ENCODE data around the gene EPB41. TPM values are rescaled to one million over a fixed set of nuclear protein-coding genes. Genes with fewer than 3 reads are reported as not detected.

The EPB41 gene
- total RNA-seq, 3 donors from 2014 or later (not counting 1 experiment from before 2014, with no cell fraction given): 151 to 196 (median 172) TPM

GRCh38 chr1:29159773-29160172 lies 245.4 kb downstream of the EPB41 start:
- Mint-ChIP-seq H3K4me1 (peaks cover 41 to 44% of the 10 kb centered on the region in 2 donors), H3K36me3 (peaks cover 4% of the 10 kb centered on the region), H3K27ac (no peak overlapping the region), H3K9me3 (no peaks in the 10 kb centered on the region), H3K4me3 (no peak overlapping the region), H3K27me3 (ENCODE audit: low read depth in 2 of 2) (no peaks in the 10 kb centered on the region)
- TF ChIP-seq, protein P1, sequence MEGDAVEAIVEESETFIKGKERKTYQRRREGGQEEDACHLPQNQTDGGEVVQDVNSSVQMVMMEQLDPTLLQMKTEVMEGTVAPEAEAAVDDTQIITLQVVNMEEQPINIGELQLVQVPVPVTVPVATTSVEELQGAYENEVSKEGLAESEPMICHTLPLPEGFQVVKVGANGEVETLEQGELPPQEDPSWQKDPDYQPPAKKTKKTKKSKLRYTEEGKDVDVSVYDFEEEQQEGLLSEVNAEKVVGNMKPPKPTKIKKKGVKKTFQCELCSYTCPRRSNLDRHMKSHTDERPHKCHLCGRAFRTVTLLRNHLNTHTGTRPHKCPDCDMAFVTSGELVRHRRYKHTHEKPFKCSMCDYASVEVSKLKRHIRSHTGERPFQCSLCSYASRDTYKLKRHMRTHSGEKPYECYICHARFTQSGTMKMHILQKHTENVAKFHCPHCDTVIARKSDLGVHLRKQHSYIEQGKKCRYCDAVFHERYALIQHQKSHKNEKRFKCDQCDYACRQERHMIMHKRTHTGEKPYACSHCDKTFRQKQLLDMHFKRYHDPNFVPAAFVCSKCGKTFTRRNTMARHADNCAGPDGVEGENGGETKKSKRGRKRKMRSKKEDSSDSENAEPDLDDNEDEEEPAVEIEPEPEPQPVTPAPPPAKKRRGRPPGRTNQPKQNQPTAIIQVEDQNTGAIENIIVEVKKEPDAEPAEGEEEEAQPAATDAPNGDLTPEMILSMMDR (IDR thresholded peaks at IDR 0.05): no peak
- WGBS (ENCODE audit: insufficient coverage): 44% methylated on average over 3 of the region's 3 CpGs
- Histone ChIP-seq H3K27me3 (ENCODE audit: control insufficient read depth, insufficient read depth, low read length) (no peaks in the 10 kb centered on the region), H3K27ac (ENCODE audit: low read length) (no peak overlapping the region), H3K4me3 (ENCODE audit: low read length) (no peak overlapping the region), H3K9me3 (ENCODE audit: control insufficient read depth, insufficient read depth, low read length) (no peaks in the 10 kb centered on the region), H3K36me3 (ENCODE audit: control insufficient read depth, insufficient read depth, low read length) (peaks cover 57% of the 10 kb centered on the region), H3K4me1 (ENCODE audit: control insufficient read depth, insufficient read depth, low read length) (peaks cover 7% of the 10 kb centered on the region)
- intact Hi-C loops (cut with micrococcal nuclease): no loop called here
- DNase-seq (no peak), ATAC-seq (no peak)

DNA sequence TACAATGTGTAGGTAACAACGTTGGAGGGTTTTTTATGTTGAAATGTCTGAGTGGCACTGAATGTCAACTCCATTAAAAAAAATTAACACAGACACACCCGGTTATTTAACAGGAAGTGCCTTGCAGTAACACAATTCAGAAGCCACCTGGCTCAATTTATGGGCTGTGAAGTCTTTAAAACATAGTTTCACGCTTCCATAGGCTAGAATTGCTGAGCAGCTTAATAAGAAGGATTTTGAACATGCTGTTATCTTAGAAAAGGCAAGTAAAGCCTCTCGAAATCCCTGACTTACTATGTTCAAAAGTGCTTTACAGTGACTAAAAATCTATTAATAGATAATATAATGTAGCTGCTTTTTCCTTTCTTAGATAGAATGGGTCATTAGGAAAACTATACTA lies 247.7 kb downstream of the EPB41 start:
- Histone ChIP-seq H3K36me3 (ENCODE audit: control insufficient read depth, insufficient read depth, low read length) (peaks cover 61% of the 10 kb centered on the region), H3K4me1 (ENCODE audit: control insufficient read depth, insufficient read depth, low read length) (peaks cover 10% of the 10 kb centered on the region), H3K4me3 (ENCODE audit: low read length) (no peak overlapping the region), H3K9me3 (ENCODE audit: control insufficient read depth, insufficient read depth, low read length) (no peaks in the 10 kb centered on the region), H3K27ac (ENCODE audit: low read length) (no peak overlapping the region), H3K27me3 (ENCODE audit: control insufficient read depth, insufficient read depth, low read length) (no peaks in the 10 kb centered on the region)
- no peaks in the 10 kb centered on the region for H3K27me3 Mint-ChIP-seq (ENCODE audit: low read depth in 2 of 2)
- no peak for DNase-seq
- TF ChIP-seq, protein P1 (IDR thresholded peaks at IDR 0.05): no peak
- H3K4me3 Mint-ChIP-seq: no peak overlapping the region
- 45% methylated on average over 2 of the region's 4 CpGs for WGBS (ENCODE audit: insufficient coverage)
- H3K9me3 Mint-ChIP-seq: no peaks in the 10 kb centered on the region
- H3K27ac Mint-ChIP-seq: peak overlapping the region; percentile 76 to 83
- peaks cover 58 to 64% of the 10 kb centered on the region in 2 donors for H3K4me1 Mint-ChIP-seq
- ATAC-seq: peak; percentile 41 to 57 (median 44)
- peaks cover 9% of the 10 kb centered on the region for H3K36me3 Mint-ChIP-seq
- intact Hi-C loops (cut with micrococcal nuclease): no loop called here

GRCh38 chr1:29162476-29163138 lies 248.2 kb downstream of the EPB41 start:
- H3K4me3 Mint-ChIP-seq: no peak overlapping the region
- ATAC-seq: no peak
- WGBS (ENCODE audit: insufficient coverage): 92% methylated on average over 8 of the region's 9 CpGs

More at GRCh38 chr1:29162476-29163138, 248.2 kb downstream of the EPB41 start:
- intact Hi-C loops (cut with micrococcal nuclease): no loop called here
- Mint-ChIP-seq H3K9me3 (no peaks in the 10 kb centered on the region), H3K27ac (peak overlapping the region; percentile 76 to 83), H3K27me3 (ENCODE audit: low read depth in 2 of 2) (no peaks in the 10 kb centered on the region), H3K4me1 (peaks cover 58 to 69% of the 10 kb centered on the region in 2 donors), H3K36me3 (peaks cover 9% of the 10 kb centered on the region)
- TF ChIP-seq, protein P1 (IDR thresholded peaks at IDR 0.05): no peak
- Histone ChIP-seq H3K27me3 (ENCODE audit: control insufficient read depth, insufficient read depth, low read length) (no peaks in the 10 kb centered on the region), H3K4me3 (ENCODE audit: low read length) (no peak overlapping the region), H3K27ac (ENCODE audit: low read length) (no peak overlapping the region), H3K4me1 (ENCODE audit: control insufficient read depth, insufficient read depth, low read length) (peaks cover 10% of the 10 kb centered on the region), H3K9me3 (ENCODE audit: control insufficient read depth, insufficient read depth, low read length) (no peaks in the 10 kb centered on the region), H3K36me3 (ENCODE audit: control insufficient read depth, insufficient read depth, low read length) (peaks cover 57% of the 10 kb centered on the region)
- DNase-seq: no peak
